ENCODE results near the gene BCAS3.

GRCh38 chr17:60767744-60768308 is 90.2 kb downstream of the BCAS3 start:
- TF ChIP-seq CTCF (IDR thresholded peaks at IDR 0.05; ENCODE audit: poor library complexity, severe bottlenecking) = no peak
- TF ChIP-seq EZH2 (IDR thresholded peaks at IDR 0.05; ENCODE audit: borderline replicate concordance, insufficient read depth, low read length, poor library complexity, severe bottlenecking) = no peak
- no peak for TF ChIP-seq EP300 (conservative IDR thresholded peaks at IDR 0.05; ENCODE audit: poor library complexity, severe bottlenecking)
- TF ChIP-seq REST (IDR thresholded peaks at IDR 0.05; ENCODE audit: borderline replicate concordance) = no peak
- TF ChIP-seq SMC3 (conservative IDR thresholded peaks at IDR 0.05; ENCODE audit: poor library complexity) = no peak
- no peak for TF ChIP-seq RAD21 (conservative IDR thresholded peaks at IDR 0.05)
- TF ChIP-seq POLR2AphosphoS5 (IDR thresholded peaks at IDR 0.05) = no peak
